Activated T-helper 1 cell treated with anti-CD3 and anti-CD28 coated beads, Interleukin-2, amount 50 U/mL, for 16 hours (primary cell): ENCODE results near the gene OR10T2.
"Not testable (repeated sequence)": the region's sequence is repeated elsewhere in the genome, so short reads cannot be mapped to it uniquely, and the experiment has no call there.

Experiments used
- DNase-seq, 2 donors: peaks; one replicate each; pipeline ENCODE4 v3.0.0-alpha.2; 2020; ENCODE audit warnings: low read depth in 1 of 2, low spot score in 1 of 2

OR10T2 gene

GRCh38 chr1:158357441-158357840 lies 41.8 kb downstream of the OR10T2 start:
- no peak for DNase-seq

DNA sequence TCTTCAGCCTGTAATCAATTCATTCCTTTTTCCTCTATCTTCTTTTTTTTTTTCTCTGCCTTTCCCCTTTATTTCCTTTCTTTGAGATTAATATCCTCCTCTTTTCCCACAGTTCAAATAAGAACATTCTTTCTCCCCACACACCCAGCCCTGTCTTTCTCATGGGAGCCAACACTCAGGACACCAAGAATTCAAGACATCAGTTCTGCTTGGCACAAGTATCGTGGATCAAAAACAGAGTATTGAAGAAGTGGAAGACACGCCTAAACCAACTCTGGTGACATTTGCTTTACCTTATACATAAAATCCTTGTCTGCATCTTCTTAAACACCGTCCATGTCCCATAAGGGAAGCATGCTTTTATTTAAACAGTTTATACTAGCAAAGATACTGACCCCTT lies 42.6 kb downstream of the OR10T2 start:
- DNase-seq, result no peak

- no peak for DNase-seq
Measured at GRCh38 chr1:158355773-158356285, 43.4 kb downstream of the OR10T2 start.

DNA sequence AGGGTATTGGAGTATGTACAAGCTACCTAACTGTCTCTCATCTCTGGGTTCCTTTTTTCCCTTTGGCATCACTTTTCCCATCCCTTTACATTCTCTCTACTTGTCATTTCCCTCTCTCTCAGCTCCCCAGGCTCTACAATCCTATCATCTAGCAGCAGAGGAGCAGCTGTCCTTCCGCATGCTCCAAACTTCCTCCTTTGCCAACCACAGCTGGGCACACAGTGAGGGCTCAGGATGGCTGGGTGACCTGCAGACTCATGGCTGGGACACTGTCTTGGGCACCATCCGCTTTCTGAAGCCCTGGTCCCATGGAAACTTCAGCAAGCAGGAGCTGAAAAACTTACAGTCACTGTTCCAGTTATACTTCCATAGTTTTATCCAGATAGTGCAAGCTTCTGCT lies 45.0 kb downstream of the OR10T2 start:
- no peak for DNase-seq

DNA sequence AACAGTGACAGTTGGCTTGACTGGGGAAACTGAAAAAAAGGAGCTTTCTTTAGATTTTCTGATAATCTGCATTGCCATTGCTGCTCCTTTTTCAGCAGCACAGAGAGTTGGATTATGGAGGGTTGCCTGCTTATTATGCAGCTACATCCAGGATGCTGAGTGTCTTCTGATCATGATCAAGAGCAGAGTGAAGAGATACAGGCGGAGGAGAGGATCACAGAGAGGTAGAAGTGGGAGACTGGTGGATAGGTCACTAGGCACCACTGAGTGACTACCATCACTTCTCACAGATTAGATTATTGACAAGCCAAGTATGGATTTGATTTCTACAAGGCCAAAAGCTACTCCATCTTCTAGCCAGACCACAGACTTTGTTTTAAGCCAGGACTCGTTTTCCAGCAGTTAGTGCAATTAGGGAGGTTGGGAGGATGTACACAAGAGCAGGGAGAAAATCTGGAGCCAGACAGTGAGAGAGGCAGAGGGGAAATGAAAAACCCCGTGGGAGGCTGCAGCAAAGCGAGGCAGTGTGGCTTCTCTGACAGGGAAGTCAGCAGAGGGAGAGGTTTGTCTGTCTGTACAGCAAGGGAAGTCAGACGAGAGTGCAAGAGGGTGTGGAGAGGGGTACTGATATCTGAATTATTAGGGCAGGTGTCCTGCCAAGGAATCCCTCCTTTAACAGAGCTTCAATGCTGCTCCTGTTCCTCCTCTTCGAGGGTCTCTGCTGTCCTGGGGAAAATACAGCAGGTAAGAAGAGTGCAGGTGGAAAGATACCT lies 45.8 kb downstream of the OR10T2 start, which contains the start of gene CD1E:
Gene CD1E, plus strand, starts transcription at position 592 of the 773 bp plus-strand sequence. Its CDS starts 95 bp downstream, at position 687.
- no peak for DNase-seq

GRCh38 chr1:158348946-158349345 lies 50.3 kb downstream of the OR10T2 start:
- DNase-seq, result not testable (repeated sequence)
